Caco-2 (cell line): ENCODE measurements around the gene WDR6. TPM values are rescaled to one million over a fixed set of nuclear protein-coding genes. Genes with fewer than 3 reads are reported as not detected.

Experiments
- BruUV-seq: library from RNA; stranded (reverse); fragments of 400-500 nt; replicated peaks from 2 replicates; lab custom pipeline; 2021; lab: Mats Ljungman, UMichigan
- CTCF ChIA-PET: fragments of 300-600 bp; sonication (Branson Sonifier 250); formaldehyde crosslinking; loops from one replicate; lab custom pipeline; 2022; ENCODE audit warnings: antibody characterized with exemption; lab: Charles Lee
- POLR2A ChIA-PET: fragments of 300-600 bp; sonication (Branson Sonifier 250); formaldehyde crosslinking; loops from one replicate; lab custom pipeline; 2022; ENCODE audit warnings: antibody characterized with exemption; lab: Charles Lee
- DNase-seq, 2 experiments: peaks; one replicate each; pipeline versions ENCODE4 v3.0.0 to v3.0.0-alpha.2; 2020 to 2022
- H3K27me3 ChIP-seq: replicated peaks from 2 replicates; pipeline ENCODE4 v1.6.0; 2011; ENCODE audit warnings: low read length; ENCODE audit not compliant: control insufficient read depth, insufficient read depth
- H3K36me3 ChIP-seq: 2 replicates; pipeline ENCODE4 v1.5.1; 2011; ENCODE audit warnings: low read length; ENCODE audit not compliant: control insufficient read depth, insufficient read depth
- H3K4me1 ChIP-seq: fragments of 250-450 bp; sonication (Bioruptor Pico); 2 replicates; pipeline ENCODE4 v1.5.1; 2020; ENCODE audit warnings: mild to moderate bottlenecking
- H3K4me3 ChIP-seq: 2 replicates; pipeline ENCODE4 v1.5.1; 2011; ENCODE audit warnings: low read depth, mild to moderate bottlenecking, control low read depth, low read length
- H3K9me3 ChIP-seq: fragments of 250-450 bp; sonication (Bioruptor Pico); 2 replicates; pipeline ENCODE4 v1.5.1; 2020; ENCODE audit warnings: mild to moderate bottlenecking, moderate library complexity
- H3K27ac Mint-ChIP-seq: one replicate; pipeline ENCODE4 v1.8.0; 2022; ENCODE audit warnings: mixed read lengths; ENCODE audit not compliant: unreplicated experiment
- H3K27me3 Mint-ChIP-seq: one replicate; pipeline ENCODE4 v1.8.0; 2022; ENCODE audit warnings: mixed read lengths; ENCODE audit not compliant: insufficient read depth, unreplicated experiment
- H3K36me3 Mint-ChIP-seq: one replicate; pipeline ENCODE4 v1.8.0; 2022; ENCODE audit warnings: mild to moderate bottlenecking, mixed read lengths; ENCODE audit not compliant: insufficient read depth, unreplicated experiment
- H3K4me1 Mint-ChIP-seq: one replicate; pipeline ENCODE4 v1.8.0; 2022; ENCODE audit warnings: low read depth, mixed read lengths; ENCODE audit not compliant: unreplicated experiment
- H3K4me3 Mint-ChIP-seq: one replicate; pipeline ENCODE4 v1.8.0; 2022; ENCODE audit warnings: mild to moderate bottlenecking, moderate library complexity, mixed read lengths; ENCODE audit not compliant: unreplicated experiment
- H3K9me3 Mint-ChIP-seq: one replicate; pipeline ENCODE4 v1.8.0; 2022; ENCODE audit warnings: mixed read lengths; ENCODE audit not compliant: unreplicated experiment
- intact Hi-C: fragments of 100-400 bp; cut with micrococcal nuclease; formaldehyde crosslinking; loops from one replicate; pipeline ENCODE4 v1.10.0; 2022; ENCODE audit not compliant: unreplicated experiment
- total RNA-seq: library from RNA; stranded (reverse); gene quantifications from 2 replicates; pipeline ENCODE4 v1.2.3, GENCODE V29; 2022
- TF ChIP-seq, protein P1 (sequence below), 2 experiments: fragments of 200-600 bp in 1 of 2; IDR thresholded peaks; 1 replicate in 1 of 2; 2 replicates in 1 of 2; pipeline versions ENCODE4 v1.5.1 to v1.8.0; 2011 to 2022; ENCODE audit warnings: antibody characterized with exemption in 1 of 2, control low read depth in 1 of 2, inconsistent platforms in 1 of 2, low read depth in 1 of 2, low read length in 1 of 2, mild to moderate bottlenecking in 1 of 2, moderate library complexity in 1 of 2; ENCODE audit not compliant: insufficient read depth in 1 of 2, severe bottlenecking in 1 of 2, unreplicated experiment in 1 of 2

Gene WDR6
- total RNA-seq, 1 experiment from 2014 or later, result 184 TPM

DNA sequence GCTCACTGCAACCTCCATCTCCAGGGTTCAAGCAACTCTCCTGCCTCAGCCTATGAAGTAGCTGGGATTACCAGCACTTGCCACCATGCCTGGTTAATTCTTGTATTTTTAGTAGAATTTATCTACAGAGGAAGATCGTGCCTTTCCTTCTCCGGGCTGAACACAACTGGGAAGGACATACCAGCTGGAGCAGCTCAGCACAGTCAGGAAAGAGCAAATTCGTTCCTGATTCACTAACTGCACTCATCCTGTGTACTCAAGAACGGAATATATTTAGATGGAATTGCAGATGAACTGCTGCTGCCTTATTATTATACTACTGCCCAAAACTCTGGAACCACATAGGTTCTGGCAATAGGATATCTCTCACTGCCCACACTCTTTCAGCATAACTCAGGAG is 44.3 kb upstream of the WDR6 start:
- DNase-seq, result no peak
- no peaks in the 10 kb centered on the region for H3K27me3 ChIP-seq
- H3K4me1 ChIP-seq, result no peaks in the 10 kb centered on the region
- peaks cover 42% of the 10 kb centered on the region for H3K36me3 Mint-ChIP-seq
- no peaks in the 10 kb centered on the region for H3K9me3 Mint-ChIP-seq
- ChIA-PET CTCF (no interaction called here), POLR2A (no interaction called here)
- H3K27me3 Mint-ChIP-seq, result no peaks in the 10 kb centered on the region
- no peaks in the 10 kb centered on the region for H3K36me3 ChIP-seq
- no TSS peak for BruUV-seq
- no peak overlapping the region for H3K4me3 Mint-ChIP-seq
- H3K4me1 Mint-ChIP-seq, result no peaks in the 10 kb centered on the region
- TF ChIP-seq, protein P1, sequence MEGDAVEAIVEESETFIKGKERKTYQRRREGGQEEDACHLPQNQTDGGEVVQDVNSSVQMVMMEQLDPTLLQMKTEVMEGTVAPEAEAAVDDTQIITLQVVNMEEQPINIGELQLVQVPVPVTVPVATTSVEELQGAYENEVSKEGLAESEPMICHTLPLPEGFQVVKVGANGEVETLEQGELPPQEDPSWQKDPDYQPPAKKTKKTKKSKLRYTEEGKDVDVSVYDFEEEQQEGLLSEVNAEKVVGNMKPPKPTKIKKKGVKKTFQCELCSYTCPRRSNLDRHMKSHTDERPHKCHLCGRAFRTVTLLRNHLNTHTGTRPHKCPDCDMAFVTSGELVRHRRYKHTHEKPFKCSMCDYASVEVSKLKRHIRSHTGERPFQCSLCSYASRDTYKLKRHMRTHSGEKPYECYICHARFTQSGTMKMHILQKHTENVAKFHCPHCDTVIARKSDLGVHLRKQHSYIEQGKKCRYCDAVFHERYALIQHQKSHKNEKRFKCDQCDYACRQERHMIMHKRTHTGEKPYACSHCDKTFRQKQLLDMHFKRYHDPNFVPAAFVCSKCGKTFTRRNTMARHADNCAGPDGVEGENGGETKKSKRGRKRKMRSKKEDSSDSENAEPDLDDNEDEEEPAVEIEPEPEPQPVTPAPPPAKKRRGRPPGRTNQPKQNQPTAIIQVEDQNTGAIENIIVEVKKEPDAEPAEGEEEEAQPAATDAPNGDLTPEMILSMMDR (IDR thresholded peaks at IDR 0.05; ENCODE audit: insufficient read depth in 1 of 2, low read depth in 1 of 2, low read length in 1 of 2, severe bottlenecking in 1 of 2, unreplicated experiment in 1 of 2), result no peak
- intact Hi-C loops, result no loop called here
- H3K27ac Mint-ChIP-seq, result no peak overlapping the region
- no peak overlapping the region for H3K4me3 ChIP-seq
- no peaks in the 10 kb centered on the region for H3K9me3 ChIP-seq

DNA sequence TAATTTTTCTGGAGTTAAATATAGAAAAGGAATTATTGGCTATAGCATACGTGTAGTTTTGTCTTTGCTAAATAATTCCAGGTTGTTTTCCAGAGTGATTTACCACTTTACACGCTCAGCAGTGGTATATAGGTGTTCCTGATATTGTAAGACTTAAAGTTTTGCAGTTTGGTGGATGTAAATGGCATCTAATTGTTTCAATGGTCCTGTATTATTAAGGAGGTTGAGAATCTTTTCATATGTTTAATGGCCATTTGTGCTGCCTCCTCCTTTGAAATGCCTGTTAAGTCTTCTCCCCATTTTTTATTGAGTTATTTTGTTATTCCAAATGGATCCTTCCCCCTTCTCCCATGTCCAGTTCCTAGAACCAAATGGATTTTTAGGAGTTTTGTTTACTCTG is 43.6 kb upstream of the WDR6 start:
- no TSS peak for BruUV-seq
- POLR2A ChIA-PET, result no interaction called here

DNA sequence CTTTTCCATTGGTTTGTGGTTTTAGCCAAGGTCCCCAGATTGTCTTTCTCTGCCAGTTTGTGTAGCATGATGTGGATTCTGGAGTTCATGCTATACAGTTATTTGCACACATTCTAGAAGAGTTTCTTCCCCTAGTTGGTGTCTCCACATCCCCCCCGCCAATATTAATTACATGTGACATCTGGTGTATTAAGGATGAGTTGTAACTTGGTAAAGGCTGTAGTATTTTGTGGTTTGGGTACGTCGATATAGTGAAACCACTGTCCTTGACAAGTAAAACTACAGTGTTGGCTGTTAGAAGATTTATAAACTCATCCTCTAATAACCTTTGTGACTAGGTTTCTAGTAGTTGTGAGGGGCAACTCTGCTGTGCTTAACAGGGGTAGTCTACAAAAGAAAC is 40.8 kb upstream of the WDR6 start:
- Mint-ChIP-seq H3K4me3 (no peak overlapping the region), H3K9me3 (no peaks in the 10 kb centered on the region), H3K27ac (no peak overlapping the region), H3K27me3 (no peaks in the 10 kb centered on the region), H3K4me1 (no peaks in the 10 kb centered on the region), H3K36me3 (peaks cover 65% of the 10 kb centered on the region)
- no peak for DNase-seq
- Histone ChIP-seq H3K4me3 (no peak overlapping the region), H3K27me3 (no peaks in the 10 kb centered on the region), H3K9me3 (no peaks in the 10 kb centered on the region), H3K36me3 (no peaks in the 10 kb centered on the region), H3K4me1 (no peaks in the 10 kb centered on the region)
- TF ChIP-seq, protein P1 (IDR thresholded peaks at IDR 0.05; ENCODE audit: insufficient read depth in 1 of 2, low read depth in 1 of 2, low read length in 1 of 2, severe bottlenecking in 1 of 2, unreplicated experiment in 1 of 2), result no peak
- intact Hi-C loops, result no loop called here
- ChIA-PET CTCF (no interaction called here), POLR2A (no interaction called here)
- BruUV-seq, result no TSS peak

More for the DNA sequence above, 43.6 kb upstream of the WDR6 start:
- no peaks in the 10 kb centered on the region for H3K9me3 ChIP-seq
- no peaks in the 10 kb centered on the region for H3K27me3 ChIP-seq
- H3K27ac Mint-ChIP-seq, result no peak overlapping the region
- no peak for DNase-seq
- H3K4me1 ChIP-seq, result no peaks in the 10 kb centered on the region
- TF ChIP-seq, protein P1 (IDR thresholded peaks at IDR 0.05; ENCODE audit: insufficient read depth in 1 of 2, low read depth in 1 of 2, low read length in 1 of 2, severe bottlenecking in 1 of 2, unreplicated experiment in 1 of 2), result no peak
- no peak overlapping the region for H3K4me3 ChIP-seq
- CTCF ChIA-PET, result no interaction called here
- peaks cover 48% of the 10 kb centered on the region for H3K36me3 Mint-ChIP-seq
- no peaks in the 10 kb centered on the region for H3K9me3 Mint-ChIP-seq
- no peaks in the 10 kb centered on the region for H3K36me3 ChIP-seq
- intact Hi-C loops, result no loop called here
- H3K4me3 Mint-ChIP-seq, result no peak overlapping the region
- H3K4me1 Mint-ChIP-seq, result no peaks in the 10 kb centered on the region
- no peaks in the 10 kb centered on the region for H3K27me3 Mint-ChIP-seq
